Keratinocyte (primary cell): ENCODE results near the gene IKBIP. TPM values are rescaled to one million over a fixed set of nuclear protein-coding genes. Genes with fewer than 3 reads are reported as not detected.

Experiments used
- DNase-seq: peaks from one replicate; pipeline ENCODE4 v3.0.0-alpha.2; 2011; ENCODE audit warnings: low read depth, missing footprints, low spot score
- FAIRE-seq: peaks from 2 replicates; lab custom pipeline; 2011; peaks lifted over from hg19 to GRCh38; lab: Jason Lieb, UNC
- H2AFZ ChIP-seq: 2 replicates; pipeline ENCODE4 v1.6.0; 2012; ENCODE audit warnings: low read length, control low read depth, inconsistent platforms; ENCODE audit not compliant: control insufficient read depth
- H3K27ac ChIP-seq: 2 replicates; pipeline ENCODE4 v1.5.1; 2011; ENCODE audit warnings: low read length; ENCODE audit not compliant: control insufficient read depth, insufficient read depth
- H3K27me3 ChIP-seq: 3 replicates; pipeline ENCODE4 v1.6.0; 2011; ENCODE audit warnings: low read length; ENCODE audit not compliant: control insufficient read depth, insufficient read depth; ENCODE audit errors: extremely low read depth
- H3K36me3 ChIP-seq, 2 experiments: 2 replicates in 1 of 2; 3 replicates in 1 of 2; pipeline ENCODE4 v1.5.1; 2011; ENCODE audit warnings: low read length in 2 of 2, mild to moderate bottlenecking in 1 of 2; ENCODE audit not compliant: control insufficient read depth in 2 of 2, insufficient read depth in 2 of 2; ENCODE audit errors: extremely low read depth in 1 of 2
- H3K4me1 ChIP-seq: 3 replicates; pipeline ENCODE4 v1.5.1; 2011; ENCODE audit warnings: low read length; ENCODE audit not compliant: control insufficient read depth, insufficient read depth; ENCODE audit errors: extremely low read depth
- H3K4me2 ChIP-seq: 3 replicates; pipeline ENCODE4 v1.6.0; 2011; ENCODE audit warnings: low read depth, low read length; ENCODE audit not compliant: control insufficient read depth, insufficient read depth; ENCODE audit errors: extremely low read depth
- H3K4me3 ChIP-seq, 3 experiments: fragments of 200-600 bp in 1 of 3; sonication (generic) in 1 of 3; 2 replicates in 2 of 3; 3 replicates in 1 of 3; pipeline ENCODE4 v1.5.1; 2011 to 2016; ENCODE audit warnings: low read length in 3 of 3, mild to moderate bottlenecking in 3 of 3, control low read depth in 2 of 3, inconsistent platforms in 1 of 3, low read depth in 1 of 3, mixed read lengths in 1 of 3, mixed run types in 1 of 3, moderate library complexity in 1 of 3; ENCODE audit not compliant: control insufficient read depth in 2 of 3, insufficient read depth in 2 of 3; ENCODE audit errors: extremely low read depth in 1 of 3
- H3K79me2 ChIP-seq: 2 replicates; pipeline ENCODE4 v1.6.0; 2012; ENCODE audit warnings: low read length; ENCODE audit not compliant: control insufficient read depth, insufficient read depth
- H3K9ac ChIP-seq: 3 replicates; pipeline ENCODE4 v1.6.0; 2011; ENCODE audit warnings: low read length; ENCODE audit not compliant: control insufficient read depth, insufficient read depth; ENCODE audit errors: extremely low read depth
- H3K9me1 ChIP-seq: 3 replicates; pipeline ENCODE4 v1.6.0; 2011; ENCODE audit warnings: low read length; ENCODE audit not compliant: control insufficient read depth, insufficient read depth; ENCODE audit errors: extremely low read depth
- H3K9me3 ChIP-seq: 2 replicates; pipeline ENCODE4 v1.5.1; 2012; ENCODE audit warnings: low read depth, low read length; ENCODE audit not compliant: control insufficient read depth
- H4K20me1 ChIP-seq: 3 replicates; pipeline ENCODE4 v1.6.0; 2011; ENCODE audit warnings: low read length; ENCODE audit not compliant: control insufficient read depth, insufficient read depth; ENCODE audit errors: extremely low read depth
- EZH2 ChIP-seq: IDR thresholded peaks from one replicate; pipeline ENCODE4 v1.6.1; 2012; ENCODE audit warnings: inconsistent platforms, mild to moderate bottlenecking, low read length, moderate library complexity
- dilution Hi-C: fragments of 300-500 bp; cut with MboI; formaldehyde crosslinking; loops from one replicate; pipeline ENCODE4 v1.7.0; 2020; ENCODE audit warnings: low sequenced_read_pairs; ENCODE audit not compliant: extremely low pct_ligation_motif_present
- polyA plus RNA-seq, 5 experiments: library from polyadenylated mRNA; depleted of rRNA in 3 of 5; stranded (reverse) in 3 of 5; stranded (forward) in 1 of 5; unstranded in 1 of 5; fragments of >200 nt; gene quantifications; 1 replicate in 1 of 5; 2 replicates in 3 of 5; 3 replicates in 1 of 5; pipeline versions ENCODE4 v1.2.1 to v1.2.3, GENCODE V29; 2011 to 2012; ENCODE audit warnings: missing spikeins in 2 of 5, low read depth in 1 of 5, low replicate concordance in 1 of 5
- TF ChIP-seq, protein P1 (sequence below), 3 experiments: IDR thresholded peaks in 1 of 3; conservative IDR thresholded peaks in 1 of 3; optimal IDR thresholded peaks in 1 of 3; 2 replicates in 2 of 3; 3 replicates in 1 of 3; pipeline versions ENCODE3 to v1.5.1; 2011; ENCODE audit warnings: low read length in 3 of 3, mild to moderate bottlenecking in 3 of 3, moderate library complexity in 2 of 3, control low read depth in 1 of 3, inconsistent platforms in 1 of 3; ENCODE audit not compliant: insufficient read depth in 2 of 3; ENCODE audit errors: extremely low read depth in 1 of 3

Gene IKBIP
- polyA plus RNA-seq, 1 donor (not counting 4 experiments of a cell fraction or from before 2014, with no cell fraction given) = 33.9 TPM

DNA sequence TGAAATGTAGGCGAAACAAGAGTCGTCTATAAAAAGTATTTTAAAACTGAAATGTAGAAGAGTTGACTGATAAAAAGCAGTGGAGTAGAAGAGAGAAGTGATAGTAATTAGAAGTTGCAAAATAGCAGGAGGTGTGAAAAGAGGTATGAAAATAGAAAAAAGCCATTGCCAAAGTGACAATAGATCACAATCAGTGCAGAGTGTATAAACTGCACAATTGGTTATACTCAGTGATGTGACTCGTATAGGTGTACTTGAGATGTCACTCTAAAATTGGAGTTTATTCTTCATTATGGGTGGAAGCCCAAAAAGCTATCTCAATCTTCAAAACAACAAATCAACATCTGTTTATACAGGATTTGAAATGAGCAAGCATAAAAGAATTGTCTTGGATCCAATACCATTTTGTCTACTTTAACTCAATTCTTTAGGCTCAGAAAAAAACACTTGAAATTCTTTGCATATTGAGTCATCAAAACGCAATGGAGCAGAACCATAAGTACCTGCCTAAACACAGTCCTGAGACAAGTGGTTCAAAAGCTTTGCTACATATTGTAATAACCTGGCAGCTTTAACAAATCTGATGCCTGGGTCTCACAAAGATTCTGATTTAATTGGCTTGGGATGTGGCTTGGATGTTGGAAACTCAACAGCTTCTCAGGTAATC is 8.8 kb downstream of the IKBIP start:
- Histone ChIP-seq H3K9me1 (no peaks in the 10 kb centered on the region), H3K27ac (peak overlapping the region; percentile 3), H3K79me2 (peaks cover 47% of the 10 kb centered on the region), H3K9ac (no peak overlapping the region), H3K4me3 (peak overlapping the region in 2 of 3 experiments; percentile 21 to 31), H2AFZ (no peak overlapping the region), H4K20me1 (no peaks in the 10 kb centered on the region), H3K27me3 (no peaks in the 10 kb centered on the region), H3K4me1 (peaks cover 20% of the 10 kb centered on the region), H3K36me3 (peaks cover 0 to 5% of the 10 kb centered on the region in 2 experiments), H3K4me2 (peak overlapping the region; percentile 77), H3K9me3 (no peaks in the 10 kb centered on the region)
- dilution Hi-C loops = no loop called here
- DNase-seq (peak; percentile 40), FAIRE-seq (peak; percentile 93)
- TF ChIP-seq, protein P1, sequence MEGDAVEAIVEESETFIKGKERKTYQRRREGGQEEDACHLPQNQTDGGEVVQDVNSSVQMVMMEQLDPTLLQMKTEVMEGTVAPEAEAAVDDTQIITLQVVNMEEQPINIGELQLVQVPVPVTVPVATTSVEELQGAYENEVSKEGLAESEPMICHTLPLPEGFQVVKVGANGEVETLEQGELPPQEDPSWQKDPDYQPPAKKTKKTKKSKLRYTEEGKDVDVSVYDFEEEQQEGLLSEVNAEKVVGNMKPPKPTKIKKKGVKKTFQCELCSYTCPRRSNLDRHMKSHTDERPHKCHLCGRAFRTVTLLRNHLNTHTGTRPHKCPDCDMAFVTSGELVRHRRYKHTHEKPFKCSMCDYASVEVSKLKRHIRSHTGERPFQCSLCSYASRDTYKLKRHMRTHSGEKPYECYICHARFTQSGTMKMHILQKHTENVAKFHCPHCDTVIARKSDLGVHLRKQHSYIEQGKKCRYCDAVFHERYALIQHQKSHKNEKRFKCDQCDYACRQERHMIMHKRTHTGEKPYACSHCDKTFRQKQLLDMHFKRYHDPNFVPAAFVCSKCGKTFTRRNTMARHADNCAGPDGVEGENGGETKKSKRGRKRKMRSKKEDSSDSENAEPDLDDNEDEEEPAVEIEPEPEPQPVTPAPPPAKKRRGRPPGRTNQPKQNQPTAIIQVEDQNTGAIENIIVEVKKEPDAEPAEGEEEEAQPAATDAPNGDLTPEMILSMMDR (optimal IDR thresholded peaks at IDR 0.05 in 1 of 3, IDR thresholded peaks at IDR 0.05 in 1 of 3, conservative IDR thresholded peaks at IDR 0.05 in 1 of 3; ENCODE audit: extremely low read depth in 1 of 3, insufficient read depth in 2 of 3, low read length in 3 of 3) = no peak
- TF ChIP-seq EZH2 = no peak

DNA sequence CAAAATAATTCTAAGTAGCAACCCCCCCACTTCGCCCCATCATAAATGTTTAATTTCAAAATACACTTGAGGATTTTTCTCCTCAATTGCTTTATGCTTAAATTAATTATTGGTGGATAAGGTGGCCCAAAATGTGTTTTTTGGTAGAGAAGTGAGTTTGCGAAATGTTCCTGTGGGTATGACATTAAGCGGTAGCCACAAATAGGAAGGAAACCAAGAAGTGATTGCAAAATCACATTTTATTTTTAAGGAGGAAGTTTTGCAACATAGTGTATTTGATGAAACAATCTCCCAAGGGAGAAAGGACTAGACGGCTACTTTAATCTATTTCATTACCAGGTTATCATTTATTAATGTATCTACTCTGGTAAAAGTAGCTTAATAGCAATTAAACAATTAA is 25.6 kb downstream of the IKBIP start:
- H4K20me1 ChIP-seq = no peaks in the 10 kb centered on the region
- TF ChIP-seq, protein P1 (optimal IDR thresholded peaks at IDR 0.05 in 1 of 3, IDR thresholded peaks at IDR 0.05 in 1 of 3, conservative IDR thresholded peaks at IDR 0.05 in 1 of 3; ENCODE audit: extremely low read depth in 1 of 3, insufficient read depth in 2 of 3, low read length in 3 of 3) = no peak
- TF ChIP-seq EZH2 = no peak
- no peaks in the 10 kb centered on the region for H3K9me3 ChIP-seq
- no peaks in the 10 kb centered on the region for H3K36me3 ChIP-seq
- H3K79me2 ChIP-seq = no peaks in the 10 kb centered on the region
- no peaks in the 10 kb centered on the region for H3K4me1 ChIP-seq
- no peak overlapping the region for H3K9ac ChIP-seq
- H3K4me3 ChIP-seq = no peak overlapping the region
- no peak overlapping the region for H2AFZ ChIP-seq
- no peak overlapping the region for H3K4me2 ChIP-seq
- dilution Hi-C loops = no loop called here
- DNase-seq (no peak), FAIRE-seq (no peak)
- H3K9me1 ChIP-seq = no peaks in the 10 kb centered on the region
- H3K27ac ChIP-seq = no peak overlapping the region
- H3K27me3 ChIP-seq = no peaks in the 10 kb centered on the region
